ENCODE results near the gene MRI1. TPM values are rescaled to one million over a fixed set of nuclear protein-coding genes. Genes with fewer than 3 reads are reported as not detected.

Gene MRI1
- polyA plus RNA-seq (2011; rRNA removed): 12.2 and 12.6 TPM in 2 replicates
- polyA plus RNA-seq (2012; cell fraction: cytosol; rRNA removed): 18.6 and 24.9 TPM in 2 replicates
- polyA plus RNA-seq (2012; cell fraction: nucleus; rRNA removed): 74.8 and 104 TPM in 2 replicates
- polyA plus RNA-seq (2017; fragmentation: RNase III; extraction: RNeasy Plus Mini Kit Qiagen cat#74134 plus additional on column Dnase treatment): 14.5 to 16.2 TPM (median 15.9 TPM) in 3 replicates
- 12.5 and 13.6 TPM in 2 replicates for polyA minus RNA-seq (2011; rRNA and poly(A)+ RNA removed)

DNA sequence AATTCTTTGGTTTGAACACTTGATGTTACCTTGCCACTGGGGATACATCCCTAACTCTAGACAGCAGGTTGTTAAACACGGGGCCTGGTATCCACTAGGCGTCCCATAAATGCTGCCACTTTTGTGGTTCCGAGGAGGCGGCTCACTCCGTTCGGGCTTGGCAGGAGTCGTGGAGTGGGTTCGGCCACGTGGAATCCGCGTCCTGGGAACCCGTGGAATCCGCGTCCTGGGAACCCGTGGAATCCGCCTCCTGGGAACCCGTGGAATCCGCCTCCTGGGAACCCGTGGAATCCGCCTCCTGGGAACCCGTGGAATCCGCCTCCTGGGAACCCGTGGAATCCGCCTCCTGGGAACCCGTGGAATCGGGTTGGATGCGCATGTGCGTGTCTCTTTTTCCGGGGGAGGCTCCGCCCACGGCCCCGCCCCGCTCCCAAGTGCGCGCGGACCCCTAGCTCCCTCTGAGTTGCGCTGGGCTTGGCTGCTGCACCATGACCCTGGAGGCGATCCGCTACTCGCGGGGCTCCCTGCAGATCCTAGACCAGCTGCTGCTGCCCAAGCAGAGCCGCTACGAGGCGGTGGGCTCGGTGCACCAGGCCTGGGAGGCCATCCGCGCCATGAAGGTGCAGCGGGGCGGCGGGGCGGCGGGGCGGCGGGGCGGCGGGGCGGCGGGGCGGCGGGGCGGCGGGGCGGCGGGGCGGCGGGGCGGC lies at the start of gene MRI1:
Gene MRI1 (plus strand): TSS at position 422 of the 707 bp plus-strand sequence. CDS start 67 bp downstream, at position 489.
- peak within 1 kb of the TSS; percentile 75 for H3K4me3 ChIP-seq
- H3K9me3 ChIP-seq: no peaks in the 10 kb centered on the region
- H3K27ac ChIP-seq: peak within 1 kb of the TSS; percentile 92 to 97
- ChIA-PET POLR2A (no interaction called here), CTCF (interaction anchor here (1.7 kb wide), 1 partner anchor 69 kb away, joined by 4 read pairs; no protein-coding TSS in a partner anchor)
- H3K4me2 ChIP-seq: peak within 1 kb of the TSS; percentile 82
- FAIRE-seq (no peak), DNase-seq (ENCODE audit: low read depth in 1 of 2, low spot score in 1 of 2) (peak; percentile 40 to 65), ATAC-seq (peak; percentile 78 to 85)
- TF ChIP-seq MAX (IDR thresholded peaks at IDR 0.05): peak; percentile 22; the same call in 1 of the 2 replicates
- 0 out of 5 replicates have a peak, but pooled peaks of 1 of the 2 experiments have one; percentile 4 for TF ChIP-seq JUN (IDR thresholded peaks at IDR 0.05)
- no peak for TF ChIP-seq HEYL (CRISPR knock-in tag; IDR thresholded peaks at IDR 0.05)
- TF ChIP-seq KDM5A (IDR thresholded peaks at IDR 0.05): no peak
- peak; percentile 72 for TF ChIP-seq POLR2A (IDR thresholded peaks at IDR 0.05; ENCODE audit: low read length)
- 3% methylated on average over 8 of the region's 67 CpGs for WGBS (ENCODE audit: missing lambda C conversion rate)
- H3K4me1 ChIP-seq: peaks cover 7% of the 10 kb centered on the region; the same call in 1 of the 3 replicates

DNA sequence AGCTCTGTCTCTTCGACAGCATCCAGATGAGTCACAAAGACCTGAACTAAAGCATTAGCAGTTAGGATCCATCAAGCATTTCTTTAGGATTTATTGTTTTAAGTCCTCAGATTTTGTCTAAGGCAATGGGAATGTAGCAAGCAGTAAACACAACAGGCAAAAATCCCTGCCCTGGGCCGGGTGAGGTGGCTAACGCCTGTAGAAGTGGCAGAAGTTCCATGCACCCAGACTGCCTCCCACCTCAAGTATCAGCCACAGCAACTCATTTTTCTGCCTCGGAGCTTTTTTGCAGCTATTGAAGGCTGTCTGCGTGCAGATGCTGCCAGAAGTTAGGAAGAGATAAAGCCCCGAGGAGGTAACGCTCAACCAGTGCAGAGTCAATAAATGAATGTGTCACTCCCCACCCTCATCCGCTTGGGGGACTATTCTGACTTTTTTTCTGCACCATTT lies 47.1 kb upstream of the MRI1 start:
- WGBS (ENCODE audit: missing lambda C conversion rate): 34% methylated on average over 8 of the region's 8 CpGs
- POLR2A ChIA-PET: no interaction called here

DNA sequence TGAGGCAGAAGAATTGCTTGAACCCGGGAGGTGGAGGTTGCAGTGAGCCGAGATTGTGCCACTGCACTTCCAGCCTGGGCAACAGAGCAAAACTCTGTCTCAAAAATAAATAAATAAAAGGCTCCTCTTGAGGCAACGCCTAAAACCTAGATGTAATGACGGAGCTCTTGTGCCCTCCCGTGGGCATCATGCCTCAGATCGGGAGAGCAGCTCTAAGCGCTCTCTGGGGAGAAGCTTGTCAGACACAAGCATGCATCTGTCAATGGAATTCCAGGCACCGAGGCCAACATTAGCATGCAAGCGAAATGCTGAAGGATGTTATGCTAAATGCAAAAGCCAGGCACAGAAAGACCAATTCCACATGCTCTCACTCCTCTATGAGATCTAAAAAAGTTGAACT lies 45.6 kb upstream of the MRI1 start:
- CTCF ChIA-PET: interaction anchor here (0.6 to 3.8 kb wide), 12 partner anchors 9 to 437 kb away, joined by 3 to 69 read pairs (median 4); no protein-coding TSS in a partner anchor
- FAIRE-seq: no peak
- TF ChIP-seq CTCF (IDR thresholded peaks at IDR 0.05) (peak; percentile 39), FOSB (CRISPR knock-in tag; IDR thresholded peaks at IDR 0.05) (no peak), MAFK (IDR thresholded peaks at IDR 0.05; ENCODE audit: partially characterized antibody) (no peak), JUNB (IDR thresholded peaks at IDR 0.05) (no peak), SMC3 (IDR thresholded peaks at IDR 0.05) (peak; percentile 66), RCOR1 (IDR thresholded peaks at IDR 0.05; ENCODE audit: low read depth, low read length) (no peak), CBX2 (IDR thresholded peaks at IDR 0.05; ENCODE audit: borderline replicate concordance, low read depth) (no peak), RAD21 (conservative IDR thresholded peaks at IDR 0.05 in 1 of 2, IDR thresholded peaks at IDR 0.05 in 1 of 2) (peak; percentile 70)
- TF ChIP-seq, protein P1, sequence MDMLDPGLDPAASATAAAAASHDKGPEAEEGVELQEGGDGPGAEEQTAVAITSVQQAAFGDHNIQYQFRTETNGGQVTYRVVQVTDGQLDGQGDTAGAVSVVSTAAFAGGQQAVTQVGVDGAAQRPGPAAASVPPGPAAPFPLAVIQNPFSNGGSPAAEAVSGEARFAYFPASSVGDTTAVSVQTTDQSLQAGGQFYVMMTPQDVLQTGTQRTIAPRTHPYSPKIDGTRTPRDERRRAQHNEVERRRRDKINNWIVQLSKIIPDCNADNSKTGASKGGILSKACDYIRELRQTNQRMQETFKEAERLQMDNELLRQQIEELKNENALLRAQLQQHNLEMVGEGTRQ (IDR thresholded peaks at IDR 0.05): no peak
- WGBS (ENCODE audit: missing lambda C conversion rate): 7% methylated on average over 9 of the region's 9 CpGs
- Histone ChIP-seq H3K27ac (no peak overlapping the region), H3K4me2 (no peak overlapping the region), H3K4me1 (no peaks in the 10 kb centered on the region), H3K4me3 (no peak overlapping the region), H3K9me3 (peaks cover 10% of the 10 kb centered on the region)
- peak; percentile 74 to 85; a peak in 5 of 6 replicates for ATAC-seq
- peak; percentile 21 to 65 for DNase-seq (ENCODE audit: low read depth in 1 of 2, low spot score in 1 of 2)
- POLR2A ChIA-PET: no interaction called here

More for the DNA sequence above, 47.1 kb upstream of the MRI1 start:
- Histone ChIP-seq H3K9me3 (peaks cover 10% of the 10 kb centered on the region), H3K4me1 (no peaks in the 10 kb centered on the region), H3K4me2 (no peak overlapping the region), H3K27ac (no peak overlapping the region), H3K4me3 (no peak overlapping the region)
- CTCF ChIA-PET: interaction anchor here (1.9 kb wide), 1 partner anchor 107 kb away, joined by 5 read pairs; no protein-coding TSS in a partner anchor
- FAIRE-seq (no peak), DNase-seq (ENCODE audit: low read depth in 1 of 2, low spot score in 1 of 2) (no peak), ATAC-seq (no peak)
- TF ChIP-seq HDAC2 (IDR thresholded peaks at IDR 0.05): no peak
- no peak for TF ChIP-seq ZC3H11A (IDR thresholded peaks at IDR 0.05)
- TF ChIP-seq CBX8 (IDR thresholded peaks at IDR 0.05): no peak

Measured in A549 (cell line).